Esophagus muscularis mucosa (tissue), 3 donors: ENCODE results near the gene PARK7.

Source experiments
- CTCF ChIP-seq, 3 experiments: fragments of 200-600 bp in 2 of 3; fragments of 450-650 bp in 1 of 3; sonication (generic) in 2 of 3; IDR thresholded peaks; one replicate each; pipeline ENCODE4 v1.5.1; 2017 to 2019; ENCODE audit warnings: antibody characterized with exemption in 3 of 3, mild to moderate bottlenecking in 2 of 3, moderate library complexity in 1 of 3
- POLR2AphosphoS5 ChIP-seq, 2 donors: sonication (generic); formaldehyde crosslinking; IDR thresholded peaks; one replicate each; pipeline ENCODE4 v1.6.1; 2017; ENCODE audit warnings: antibody characterized with exemption in 2 of 2

GRCh38 chr1:8004803-8005573 lies 43.5 kb downstream of the PARK7 start:
- no peak for TF ChIP-seq CTCF (IDR thresholded peaks at IDR 0.05)
- TF ChIP-seq POLR2AphosphoS5 (IDR thresholded peaks at IDR 0.05), result peak; percentile 91 to 93
